ENCODE measurements around the gene RIN3.
A peak's percentile ranks its signal among the peaks of the same experiment; 100 is the strongest.

Gene RIN3

DNA sequence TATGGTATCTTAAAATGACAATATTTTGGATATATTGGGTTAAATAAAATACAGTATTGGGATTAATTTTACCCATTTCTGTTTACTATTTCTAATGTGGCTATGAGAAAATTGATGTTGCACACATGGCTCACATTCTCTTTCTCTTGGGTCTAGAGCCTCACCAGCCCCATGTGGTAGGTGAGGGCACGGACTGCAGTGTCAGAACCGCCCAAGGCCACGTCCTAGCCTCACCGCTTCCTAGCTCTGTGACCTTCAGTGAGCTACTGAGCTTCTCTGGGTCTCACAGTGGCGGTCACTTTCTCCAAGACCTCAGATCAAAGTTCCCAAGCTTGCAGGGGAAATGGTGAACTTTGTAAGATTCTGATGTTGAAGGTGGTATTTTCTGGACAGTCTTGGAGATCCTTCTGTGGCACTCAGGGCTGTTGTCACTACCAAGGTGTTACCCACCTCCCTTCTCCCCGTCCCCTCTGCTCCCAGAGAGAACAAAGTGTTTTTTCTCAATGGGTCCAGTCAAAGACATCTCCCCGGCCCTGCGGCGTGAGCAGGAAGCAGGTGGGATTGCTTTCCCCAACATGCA lies 87.6 kb downstream of the RIN3 start:
- TF ChIP-seq ZFX (IDR thresholded peaks at IDR 0.05; ENCODE audit: borderline replicate concordance): no peak
- TF ChIP-seq, protein P1, sequence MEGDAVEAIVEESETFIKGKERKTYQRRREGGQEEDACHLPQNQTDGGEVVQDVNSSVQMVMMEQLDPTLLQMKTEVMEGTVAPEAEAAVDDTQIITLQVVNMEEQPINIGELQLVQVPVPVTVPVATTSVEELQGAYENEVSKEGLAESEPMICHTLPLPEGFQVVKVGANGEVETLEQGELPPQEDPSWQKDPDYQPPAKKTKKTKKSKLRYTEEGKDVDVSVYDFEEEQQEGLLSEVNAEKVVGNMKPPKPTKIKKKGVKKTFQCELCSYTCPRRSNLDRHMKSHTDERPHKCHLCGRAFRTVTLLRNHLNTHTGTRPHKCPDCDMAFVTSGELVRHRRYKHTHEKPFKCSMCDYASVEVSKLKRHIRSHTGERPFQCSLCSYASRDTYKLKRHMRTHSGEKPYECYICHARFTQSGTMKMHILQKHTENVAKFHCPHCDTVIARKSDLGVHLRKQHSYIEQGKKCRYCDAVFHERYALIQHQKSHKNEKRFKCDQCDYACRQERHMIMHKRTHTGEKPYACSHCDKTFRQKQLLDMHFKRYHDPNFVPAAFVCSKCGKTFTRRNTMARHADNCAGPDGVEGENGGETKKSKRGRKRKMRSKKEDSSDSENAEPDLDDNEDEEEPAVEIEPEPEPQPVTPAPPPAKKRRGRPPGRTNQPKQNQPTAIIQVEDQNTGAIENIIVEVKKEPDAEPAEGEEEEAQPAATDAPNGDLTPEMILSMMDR (IDR thresholded peaks at IDR 0.05): no peak
- no peak overlapping the region for H3K27ac ChIP-seq

DNA sequence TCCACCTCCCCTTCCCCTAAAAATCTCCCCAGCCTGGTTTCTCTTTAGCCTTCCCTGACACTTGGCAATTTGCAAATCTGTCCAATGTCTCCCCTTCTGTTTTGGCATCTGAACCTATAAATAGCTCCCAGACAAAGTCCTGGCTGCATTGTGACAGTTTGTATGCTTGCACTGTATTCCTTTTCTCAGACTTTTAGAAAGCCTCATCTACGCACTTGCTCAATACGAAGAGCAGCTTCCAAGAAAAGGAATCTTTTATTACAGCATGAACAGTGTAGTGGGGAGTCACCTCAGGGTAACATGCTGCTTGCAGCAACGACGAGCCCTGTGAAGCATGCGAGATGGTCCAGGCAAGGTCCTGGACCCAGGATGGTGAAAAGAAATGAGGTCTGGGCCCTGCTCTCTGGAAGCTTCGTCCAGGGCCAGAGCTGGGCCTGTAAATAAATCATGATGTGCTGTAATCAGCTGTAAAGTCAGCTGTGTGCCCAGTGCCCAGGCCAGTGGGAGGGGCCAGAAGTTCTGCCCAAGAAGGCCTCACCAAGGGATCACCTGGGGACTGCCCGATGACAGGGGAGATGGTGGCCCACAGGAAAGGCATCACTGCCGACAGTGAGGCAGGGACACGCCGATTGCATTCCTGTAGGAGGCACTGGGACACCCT lies 88.3 kb downstream of the RIN3 start:
- TF ChIP-seq, protein P1 (IDR thresholded peaks at IDR 0.05): no peak
- no peak for TF ChIP-seq ZFX (IDR thresholded peaks at IDR 0.05; ENCODE audit: borderline replicate concordance)
- no peak overlapping the region for H3K27ac ChIP-seq

DNA sequence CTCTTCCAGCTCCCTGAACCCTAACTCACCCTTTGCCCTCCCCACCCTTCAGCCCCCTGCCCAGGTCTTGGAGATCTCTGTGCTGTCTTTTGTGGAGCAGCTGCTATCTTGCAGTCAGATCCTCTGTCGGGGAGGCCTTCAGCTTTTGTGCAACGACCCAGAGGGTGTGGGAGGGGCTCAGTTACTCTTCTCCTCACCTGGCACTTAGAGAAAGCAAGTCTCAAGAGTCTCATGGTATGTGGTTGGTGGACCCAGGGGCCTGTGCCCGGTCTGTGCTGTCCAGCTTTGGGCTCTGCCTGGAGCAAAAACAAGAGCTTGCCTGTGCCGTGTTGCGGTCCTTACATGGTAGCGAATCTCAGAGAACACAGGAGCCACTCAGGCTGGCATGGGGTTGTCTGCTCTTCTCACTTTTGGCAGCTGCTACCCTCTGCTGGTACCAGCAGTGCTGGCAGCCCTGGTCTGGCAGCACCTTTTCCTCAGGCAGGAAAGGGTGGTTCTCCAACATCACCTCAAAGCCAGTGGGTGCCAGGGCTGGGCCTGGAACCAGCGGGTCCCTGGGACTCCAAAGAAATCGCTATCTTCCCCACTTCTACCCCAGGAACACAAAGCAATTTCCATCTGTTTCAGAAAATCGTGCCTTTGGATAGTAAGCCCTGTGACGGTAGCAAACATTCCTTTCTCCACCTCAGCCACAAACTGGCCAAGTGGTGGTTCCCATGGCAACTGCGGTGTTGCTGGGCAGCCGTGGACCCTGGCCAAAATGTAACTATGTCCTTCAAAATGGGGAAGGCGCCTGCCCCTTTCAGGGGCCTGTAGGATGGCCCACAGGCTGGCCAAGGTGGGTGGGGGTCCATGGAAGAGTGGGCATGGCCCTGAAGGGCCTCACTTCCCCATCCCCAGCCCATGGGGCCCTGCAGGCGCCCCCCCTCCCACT lies 90.0 kb downstream of the RIN3 start:
- H3K27ac ChIP-seq: no peak overlapping the region
- no peak for TF ChIP-seq ZFX (IDR thresholded peaks at IDR 0.05; ENCODE audit: borderline replicate concordance)
- TF ChIP-seq, protein P1 (IDR thresholded peaks at IDR 0.05): 0 out of 2 replicates have a peak, but pooled peaks have one; percentile 11

DNA sequence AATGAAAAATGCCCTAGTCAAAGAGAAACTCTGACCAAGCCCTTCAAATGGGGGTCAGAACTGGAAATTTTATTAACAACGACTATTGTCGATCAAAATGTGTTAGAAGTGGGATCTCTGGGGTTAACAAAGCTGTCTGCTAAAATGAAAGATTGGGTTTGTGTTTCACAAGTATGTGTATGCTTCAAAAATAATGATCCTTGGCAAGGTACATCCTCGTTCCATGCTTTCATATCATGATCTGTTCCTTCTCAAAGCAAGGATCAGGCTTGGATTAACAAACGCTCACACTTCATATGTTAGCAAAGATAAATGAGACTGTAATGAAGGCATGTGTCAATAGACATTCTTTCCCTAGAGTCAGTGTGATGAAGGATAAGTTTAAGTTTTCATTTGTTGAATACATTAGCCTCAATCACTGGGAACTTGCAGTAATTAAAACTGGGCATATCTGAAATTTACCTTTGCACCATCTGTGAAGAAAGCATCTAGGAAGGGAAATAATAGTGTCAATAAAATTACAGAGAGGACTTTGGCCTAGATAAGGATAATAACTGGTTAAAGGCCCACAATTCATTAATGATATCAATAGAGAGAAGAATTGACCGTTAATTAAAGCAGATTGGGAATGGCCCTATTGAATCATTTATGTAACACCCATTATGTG lies 91.8 kb downstream of the RIN3 start:
- no peak for TF ChIP-seq ZFX (IDR thresholded peaks at IDR 0.05; ENCODE audit: borderline replicate concordance)
- TF ChIP-seq, protein P1 (IDR thresholded peaks at IDR 0.05): no peak
- no peak overlapping the region for H3K27ac ChIP-seq

DNA sequence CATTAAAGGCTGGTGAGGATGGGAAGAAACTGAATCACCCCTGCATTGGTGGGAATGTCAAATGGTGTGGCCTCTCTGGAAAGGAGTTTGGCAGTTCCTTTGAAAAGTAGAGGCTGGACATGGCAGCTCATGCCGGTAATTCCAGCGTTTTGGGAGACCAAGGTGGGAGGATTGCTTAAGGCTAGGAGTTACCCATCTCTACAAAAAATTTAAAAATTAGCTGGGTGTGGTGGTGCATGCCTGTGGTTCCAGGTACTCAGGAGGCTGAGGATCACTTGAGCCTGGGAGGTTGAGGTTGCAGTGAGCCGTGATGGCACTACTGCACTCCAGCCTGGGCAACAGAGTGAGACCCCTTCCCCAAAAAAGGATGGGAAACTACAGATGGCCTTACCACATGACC lies 93.7 kb downstream of the RIN3 start:
- TF ChIP-seq, protein P1 (IDR thresholded peaks at IDR 0.05): no peak
- H3K27ac ChIP-seq: no peak overlapping the region

DNA sequence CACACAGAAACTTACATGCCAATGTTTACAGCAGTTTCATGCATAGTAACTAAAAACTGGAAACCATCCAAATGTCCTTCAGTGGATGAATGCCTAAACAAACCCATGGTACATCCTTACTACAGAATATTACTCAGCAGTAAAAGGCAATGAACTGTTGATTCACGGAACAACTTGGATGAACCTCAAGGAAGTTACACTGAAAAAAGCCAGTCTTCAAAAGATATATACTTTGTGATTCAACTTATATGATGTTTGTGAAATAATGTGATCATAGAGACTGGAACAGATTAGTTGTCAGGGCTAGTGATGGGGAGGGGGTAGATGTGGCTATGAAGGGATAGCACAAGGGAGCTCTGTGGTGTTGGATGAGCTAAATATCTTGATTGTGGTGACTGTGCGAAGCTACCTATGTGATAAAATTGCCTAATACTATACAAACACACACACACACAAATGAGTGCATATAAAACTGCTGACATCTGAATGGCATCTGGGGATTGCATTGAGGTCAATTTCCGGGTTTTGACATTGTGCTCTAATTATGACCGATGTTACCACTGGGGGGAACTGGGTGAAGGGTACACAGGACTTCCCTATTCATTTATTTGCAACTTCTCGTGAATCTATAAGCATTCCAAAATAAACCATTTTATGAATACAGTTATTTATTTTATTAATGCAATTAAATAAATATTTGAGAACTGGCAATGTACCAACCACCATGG lies 94.3 kb downstream of the RIN3 start:
- H3K27ac ChIP-seq: no peak overlapping the region
- TF ChIP-seq, protein P1 (IDR thresholded peaks at IDR 0.05): no peak
- no peak for TF ChIP-seq ZFX (IDR thresholded peaks at IDR 0.05; ENCODE audit: borderline replicate concordance)
